NCI-H2171 (cell line): ENCODE data around the gene FYN.

ENCODE experiments used
- DNase-seq: peaks from one replicate; lab custom pipeline; 2025; lab: John Stamatoyannopoulos, UW

The FYN gene

GRCh38 chr6:111831408-111831807, 41.8 kb downstream of the FYN start:
- DNase-seq = no peak

GRCh38 chr6:111829998-111830397, 43.3 kb downstream of the FYN start:
- DNase-seq = no peak

- no peak for DNase-seq
Observed at GRCh38 chr6:111829581-111829980, 43.7 kb downstream of the FYN start.

DNA sequence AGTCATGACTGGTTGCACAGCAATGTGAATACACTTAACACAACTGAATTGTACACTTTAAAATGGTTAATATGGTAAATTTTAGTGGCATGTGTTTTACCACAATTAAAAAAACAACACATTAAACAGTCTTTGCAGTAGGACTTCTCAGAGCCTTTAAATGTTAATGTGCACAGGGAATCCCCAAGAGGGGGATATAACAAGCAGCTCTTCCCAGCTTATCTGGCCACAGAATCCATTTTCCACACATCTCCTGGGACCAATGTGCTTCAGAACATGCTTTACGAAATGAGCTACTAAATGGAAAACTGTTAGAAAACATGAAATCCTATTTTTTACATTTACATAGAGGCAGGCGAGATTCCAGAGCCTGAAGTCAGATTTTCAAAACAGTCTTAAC, 44.4 kb downstream of the FYN start:
- DNase-seq = no peak

- DNase-seq = no peak
Observed at GRCh38 chr6:111825439-111826086, 47.7 kb downstream of the FYN start.

GRCh38 chr6:111824608-111825337, 48.5 kb downstream of the FYN start:
- no peak for DNase-seq

GRCh38 chr6:111823831-111824607, 49.2 kb downstream of the FYN start:
- no peak for DNase-seq

DNA sequence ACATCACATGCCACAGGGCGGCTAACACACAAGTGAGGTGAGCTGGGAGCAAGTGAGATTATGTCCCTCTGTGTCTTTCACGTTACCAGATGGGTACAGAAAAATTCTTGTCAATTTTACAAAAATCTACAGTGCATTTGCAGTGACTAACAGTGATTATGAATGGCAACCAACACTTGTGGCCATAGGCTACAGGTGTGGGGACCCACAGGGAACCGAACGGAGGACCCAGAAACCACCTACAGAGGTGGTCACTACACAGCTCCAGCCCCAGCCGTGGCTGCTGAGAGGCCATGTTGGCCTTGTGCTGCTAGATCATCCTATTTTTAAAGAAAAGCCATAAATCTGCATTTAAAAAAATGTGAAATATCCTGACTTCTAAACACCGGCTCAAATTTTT, 50.2 kb downstream of the FYN start:
- no peak for DNase-seq

DNA sequence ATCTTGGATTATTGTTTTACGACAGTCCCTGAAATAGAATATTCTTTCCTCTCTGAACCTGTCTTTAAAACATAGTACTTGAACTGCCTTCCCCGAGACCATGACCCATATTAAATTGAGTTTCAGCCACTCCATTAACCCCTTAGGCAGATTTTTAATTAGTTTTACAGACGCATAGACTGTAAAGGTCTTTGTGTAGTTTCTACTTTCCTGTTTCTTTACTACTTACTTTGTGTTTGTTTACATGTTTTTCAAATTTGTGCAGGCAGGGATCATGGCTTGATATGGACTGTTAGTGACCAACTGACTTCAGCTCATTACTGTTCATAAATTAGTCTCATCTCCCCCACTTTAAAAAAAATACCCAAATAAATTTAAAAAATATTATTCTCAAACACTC, 53.8 kb downstream of the FYN start:
- DNase-seq = no peak

GRCh38 chr6:111818539-111819226, 54.6 kb downstream of the FYN start:
- no peak for DNase-seq

DNA sequence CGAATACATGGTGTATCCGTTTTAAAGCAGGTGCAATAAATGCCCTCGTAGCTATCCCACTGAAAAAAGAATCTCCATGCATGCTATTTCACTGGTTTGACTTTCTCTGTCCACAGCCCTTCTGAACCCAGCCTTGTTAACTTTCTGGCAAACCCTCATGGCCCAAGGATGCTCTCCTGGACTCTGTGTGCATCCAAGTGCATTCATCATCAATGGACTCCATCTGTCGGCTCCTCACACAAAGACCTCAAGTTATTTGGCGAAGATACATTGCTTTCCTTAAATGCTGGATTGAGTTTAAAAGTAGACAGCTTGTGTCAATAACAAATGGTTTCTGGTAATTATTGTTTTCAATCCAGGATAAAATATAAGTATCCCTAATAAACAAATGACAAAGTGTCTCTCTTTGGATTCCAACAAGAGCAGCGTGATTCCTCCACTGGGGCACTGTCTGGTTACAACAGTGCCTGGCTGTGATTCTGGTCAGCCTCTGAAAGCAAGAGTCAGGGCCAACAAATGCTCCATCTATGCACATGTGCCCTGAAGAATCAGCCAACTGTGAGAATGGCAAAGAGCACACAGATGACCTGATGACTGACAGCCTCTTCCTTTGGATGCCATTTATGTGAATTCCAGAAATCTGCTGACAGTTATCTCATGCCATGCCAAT, 55.7 kb downstream of the FYN start:
- no peak for DNase-seq

GRCh38 chr6:111813677-111814310, 59.5 kb downstream of the FYN start:
- no peak for DNase-seq

DNA sequence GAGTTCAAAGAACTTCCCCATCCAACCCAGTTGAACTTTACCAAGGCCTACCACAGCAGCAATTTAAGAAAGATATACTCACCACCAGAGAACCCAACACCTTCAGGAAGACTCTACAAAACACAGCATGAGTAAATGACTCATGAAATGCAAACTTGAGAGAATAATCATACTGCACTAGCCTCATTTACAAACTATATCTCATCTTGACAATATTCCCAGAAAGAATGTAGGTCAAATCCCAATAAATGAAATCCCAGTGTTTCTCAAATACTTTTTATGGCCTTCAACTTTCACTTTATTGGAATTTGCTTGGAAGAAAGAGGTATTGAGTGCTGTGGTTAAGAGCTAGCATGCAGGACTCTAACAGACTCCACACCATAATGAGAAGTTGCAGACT, 60.0 kb downstream of the FYN start:
- DNase-seq = no peak

DNA sequence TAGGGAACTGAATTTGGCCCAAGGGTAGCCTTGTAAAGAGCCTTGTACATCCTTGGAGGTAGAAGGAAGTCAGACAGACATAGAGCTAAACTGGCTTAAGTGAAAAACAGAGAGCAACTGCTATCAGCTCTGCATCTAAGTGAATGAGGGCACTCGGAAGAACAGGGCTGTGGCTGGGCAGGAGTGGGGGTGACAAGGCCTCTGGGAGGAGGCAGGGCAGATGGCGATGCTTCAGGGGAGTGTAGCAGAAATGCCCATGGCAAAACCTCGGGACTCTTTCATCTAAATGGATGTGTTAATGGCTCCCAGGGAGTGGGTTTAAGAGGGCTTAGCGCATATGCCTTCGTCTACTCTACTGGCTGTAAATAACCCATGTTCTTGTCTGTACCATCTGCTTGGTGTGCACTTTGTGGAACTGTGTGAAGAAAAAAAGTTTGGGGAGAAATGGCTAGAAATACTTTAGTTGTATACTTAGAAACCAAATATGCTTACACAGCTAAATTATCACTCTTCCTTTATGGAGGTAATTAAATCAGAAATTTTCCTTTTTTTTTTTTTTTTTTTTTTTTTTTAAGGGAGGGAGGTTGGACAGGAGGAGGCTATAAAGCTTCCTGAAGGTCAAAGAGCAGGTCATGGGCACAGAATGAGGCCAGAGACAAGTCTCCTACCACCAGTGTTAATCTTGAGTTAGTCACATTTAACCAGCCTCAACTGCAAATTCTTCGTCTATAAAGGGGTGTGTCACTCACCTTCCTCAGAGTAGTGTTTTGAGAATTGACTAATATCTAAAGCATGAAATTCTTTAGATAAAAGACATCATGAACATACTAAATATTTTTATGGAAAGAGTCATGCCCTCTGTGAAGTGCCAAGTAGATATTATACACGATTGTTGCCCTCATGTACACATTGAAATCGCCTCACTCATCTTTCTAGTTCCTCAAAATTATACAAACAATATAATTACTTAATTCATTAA, 60.9 kb downstream of the FYN start:
- peak; percentile 73 for DNase-seq

GRCh38 chr6:111810294-111811131, 62.7 kb downstream of the FYN start:
- DNase-seq = no peak

DNA sequence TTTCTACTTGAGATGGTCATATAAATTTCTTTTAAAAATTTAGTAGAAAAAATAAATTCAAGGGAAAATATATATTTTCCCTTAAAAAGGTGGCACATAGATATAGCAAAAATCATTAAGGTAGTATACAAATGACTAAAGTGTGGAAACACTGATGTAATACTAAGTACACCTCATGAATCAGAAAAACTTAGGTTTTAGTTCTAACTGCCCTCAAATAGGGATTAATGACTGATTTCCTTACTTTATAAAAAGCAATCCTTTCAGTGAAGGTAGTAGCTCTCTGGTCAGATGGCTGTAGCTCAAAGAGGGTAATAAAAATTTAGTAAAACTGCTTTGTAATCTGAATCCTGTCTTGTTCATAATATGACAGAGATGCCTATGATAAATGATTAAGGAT, 63.5 kb downstream of the FYN start:
- no peak for DNase-seq

DNA sequence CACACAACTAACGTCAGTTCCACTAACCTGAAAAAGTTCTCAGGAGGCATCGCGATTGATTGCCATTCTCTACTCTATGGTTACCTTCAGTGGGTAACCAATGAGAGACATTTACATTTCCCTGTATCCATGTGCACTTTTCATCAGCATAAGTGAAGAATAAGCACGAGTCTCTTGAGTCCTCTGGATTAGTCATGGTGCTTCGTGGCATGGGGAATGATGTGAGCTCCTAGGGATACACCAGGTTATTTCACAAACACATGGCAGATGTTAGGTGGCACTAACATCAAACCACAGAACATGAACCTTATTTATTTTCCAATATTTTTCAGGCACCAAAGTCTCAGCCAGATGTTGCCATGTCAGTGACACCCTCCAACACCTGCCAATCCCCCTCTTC, 64.0 kb downstream of the FYN start:
- peak; percentile 84 for DNase-seq

DNA sequence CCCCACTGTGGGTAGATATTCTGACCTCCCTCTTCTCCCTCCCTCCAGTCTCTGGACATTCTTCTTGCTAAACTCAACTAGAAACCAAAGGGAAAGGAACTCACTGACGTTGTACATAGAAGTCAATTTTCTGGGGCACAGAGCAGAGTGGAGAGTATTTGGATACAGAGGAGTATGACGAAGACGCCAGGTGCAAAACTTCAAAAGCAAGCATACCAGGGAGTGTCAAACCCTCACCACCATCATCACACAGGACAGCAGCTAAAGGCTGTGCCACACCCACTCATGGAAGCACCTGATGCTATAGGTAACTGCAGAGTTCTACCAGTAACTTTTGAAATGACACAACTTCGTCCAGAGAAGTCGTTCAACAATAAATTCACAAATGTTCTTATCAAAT, 64.8 kb downstream of the FYN start:
- DNase-seq = no peak
